Measurements from ENCODE around the gene DCHS1.

DNA sequence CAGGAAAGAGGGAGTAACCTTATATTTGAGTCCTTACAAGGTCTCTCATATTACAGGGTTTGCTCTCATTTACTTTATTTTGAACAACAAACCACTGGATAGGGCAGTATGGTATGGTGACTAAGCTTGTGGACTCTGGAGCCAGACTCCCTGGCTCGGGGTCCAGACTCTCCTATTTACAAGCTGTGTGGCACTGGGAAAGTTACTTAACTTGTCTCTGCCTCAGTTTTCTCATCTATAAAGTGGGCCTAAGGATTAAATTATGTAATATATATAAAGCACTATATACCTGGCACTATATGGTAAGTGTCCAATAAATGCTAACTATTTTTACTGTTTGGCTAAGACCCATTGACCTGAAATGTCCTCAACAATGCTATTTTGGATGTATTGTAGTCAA lies 1.7 kb upstream of the DCHS1 start:
- no peak for TF ChIP-seq POLR2A (IDR thresholded peaks at IDR 0.05; ENCODE audit: low read depth, low read length)
- TF ChIP-seq POLR2AphosphoS5 (IDR thresholded peaks at IDR 0.05; ENCODE audit: low read depth, low read length) = no peak
